ENCODE results near the gene CNTRL. TPM values are rescaled to one million over a fixed set of nuclear protein-coding genes. Genes with fewer than 3 reads are reported as not detected.

The CNTRL gene, protein sequence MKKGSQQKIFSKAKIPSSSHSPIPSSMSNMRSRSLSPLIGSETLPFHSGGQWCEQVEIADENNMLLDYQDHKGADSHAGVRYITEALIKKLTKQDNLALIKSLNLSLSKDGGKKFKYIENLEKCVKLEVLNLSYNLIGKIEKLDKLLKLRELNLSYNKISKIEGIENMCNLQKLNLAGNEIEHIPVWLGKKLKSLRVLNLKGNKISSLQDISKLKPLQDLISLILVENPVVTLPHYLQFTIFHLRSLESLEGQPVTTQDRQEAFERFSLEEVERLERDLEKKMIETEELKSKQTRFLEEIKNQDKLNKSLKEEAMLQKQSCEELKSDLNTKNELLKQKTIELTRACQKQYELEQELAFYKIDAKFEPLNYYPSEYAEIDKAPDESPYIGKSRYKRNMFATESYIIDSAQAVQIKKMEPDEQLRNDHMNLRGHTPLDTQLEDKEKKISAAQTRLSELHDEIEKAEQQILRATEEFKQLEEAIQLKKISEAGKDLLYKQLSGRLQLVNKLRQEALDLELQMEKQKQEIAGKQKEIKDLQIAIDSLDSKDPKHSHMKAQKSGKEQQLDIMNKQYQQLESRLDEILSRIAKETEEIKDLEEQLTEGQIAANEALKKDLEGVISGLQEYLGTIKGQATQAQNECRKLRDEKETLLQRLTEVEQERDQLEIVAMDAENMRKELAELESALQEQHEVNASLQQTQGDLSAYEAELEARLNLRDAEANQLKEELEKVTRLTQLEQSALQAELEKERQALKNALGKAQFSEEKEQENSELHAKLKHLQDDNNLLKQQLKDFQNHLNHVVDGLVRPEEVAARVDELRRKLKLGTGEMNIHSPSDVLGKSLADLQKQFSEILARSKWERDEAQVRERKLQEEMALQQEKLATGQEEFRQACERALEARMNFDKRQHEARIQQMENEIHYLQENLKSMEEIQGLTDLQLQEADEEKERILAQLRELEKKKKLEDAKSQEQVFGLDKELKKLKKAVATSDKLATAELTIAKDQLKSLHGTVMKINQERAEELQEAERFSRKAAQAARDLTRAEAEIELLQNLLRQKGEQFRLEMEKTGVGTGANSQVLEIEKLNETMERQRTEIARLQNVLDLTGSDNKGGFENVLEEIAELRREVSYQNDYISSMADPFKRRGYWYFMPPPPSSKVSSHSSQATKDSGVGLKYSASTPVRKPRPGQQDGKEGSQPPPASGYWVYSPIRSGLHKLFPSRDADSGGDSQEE (N-terminal part only)
- total RNA-seq, result 7.5 and 8.0 TPM in 2 replicates

DNA sequence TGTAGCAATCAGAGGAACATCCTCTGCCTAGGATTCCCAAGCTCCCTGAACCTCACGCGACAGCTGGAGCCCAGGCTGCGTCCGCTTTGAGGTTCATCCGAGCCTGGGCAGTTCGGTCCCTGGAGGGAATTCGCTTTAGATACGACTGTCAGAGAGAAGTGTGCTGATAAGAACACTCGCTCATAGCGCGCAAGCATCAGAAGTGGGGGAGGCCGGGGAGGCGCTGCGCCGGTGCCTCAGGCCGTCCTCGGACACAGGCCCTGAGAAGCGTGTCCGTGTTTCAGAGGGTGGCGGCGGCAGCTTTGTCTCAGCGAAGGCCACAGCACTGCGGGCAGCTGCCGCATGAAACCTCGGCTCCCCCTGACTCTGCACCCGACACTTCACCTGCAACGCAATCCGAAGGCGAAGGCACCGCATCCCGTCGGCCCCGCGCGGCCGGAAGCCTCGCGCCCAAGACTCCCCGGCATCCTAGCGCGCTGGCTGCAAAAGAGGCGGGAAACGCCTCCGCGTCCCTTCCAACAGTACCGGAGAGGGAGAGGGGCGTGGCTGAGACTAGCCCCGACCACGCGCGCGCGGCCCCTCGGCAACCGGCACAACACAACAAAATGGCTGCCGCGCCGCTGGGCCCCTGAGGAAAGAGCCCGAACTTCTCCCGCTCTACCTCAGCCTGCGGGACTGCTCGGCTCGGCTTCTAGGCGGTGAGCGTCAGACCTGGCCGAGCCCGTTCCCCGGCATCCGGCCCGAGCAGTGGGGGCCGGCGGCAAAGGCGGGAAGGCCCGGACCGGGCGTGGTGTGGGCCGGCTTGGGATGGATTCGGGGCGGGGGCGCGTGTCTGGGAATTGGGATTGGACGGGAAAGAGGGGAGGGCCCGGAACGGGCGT lies at the start of gene CNTRL:
Gene CNTRL (plus strand): TSS at position 586 of the 881 bp plus-strand sequence. CDS start 13,372 bp downstream, outside the sequence.

GRCh38 chr9:121050128-121050988 lies 24.4 kb upstream of the CNTRL start, which contains the start of gene C5:
TSS of gene C5 (minus strand) at chr9:121050275. CDS start at chr9:121050246, 29 bp downstream.

DNA sequence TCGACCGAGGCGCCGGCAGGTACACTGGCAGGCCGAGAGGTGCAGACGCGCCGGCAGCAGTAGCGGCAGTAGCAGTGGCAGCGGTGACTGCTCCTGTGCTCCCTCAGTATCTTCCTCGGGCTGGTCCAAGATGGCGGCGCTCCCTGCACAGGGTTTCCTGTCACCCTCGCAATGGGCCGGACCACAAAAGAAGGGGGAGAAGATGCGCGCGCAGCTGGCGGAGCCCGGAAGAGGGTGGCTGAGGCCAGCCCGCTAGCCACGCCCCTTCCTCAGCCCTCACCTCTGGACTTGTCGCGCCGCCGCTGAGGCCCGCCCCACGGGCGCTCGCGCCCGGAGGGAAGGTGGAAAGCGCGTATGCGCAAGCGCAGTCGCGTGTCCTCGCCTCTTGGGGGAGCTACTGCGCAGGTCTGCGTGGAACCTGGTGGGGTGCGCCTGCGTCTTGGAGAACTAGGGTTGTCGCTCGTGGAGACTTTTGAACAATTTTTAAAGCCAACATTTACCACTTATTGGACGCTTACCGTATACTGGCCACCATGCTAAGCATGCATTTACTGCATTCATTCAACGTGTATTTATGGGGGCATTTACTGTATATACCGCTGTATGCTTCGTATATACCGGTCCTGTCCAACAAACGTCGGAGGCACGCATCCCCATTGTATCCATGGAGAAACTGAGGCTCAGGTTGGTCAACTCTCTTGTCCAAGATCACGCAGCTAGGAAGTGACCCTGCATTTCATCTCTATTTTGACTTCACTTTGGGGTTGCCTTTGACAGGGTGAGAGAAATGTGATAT lies 127.2 kb downstream of the CNTRL start, which contains the start of gene RAB14:
Gene RAB14 (minus strand): TSS at position 132 of the 796 bp plus-strand sequence. CDS start 8,457 bp downstream, outside the sequence.

Small RNAs within 50 kb of the gene (small RNA-seq; reads per million reads assigned to genes)
- gene RN7SL181P, result not detected

Other genes with a start within 250 kb of the CNTRL start
- gene PSMD5, start 232.0 kb upstream of the CNTRL start, total RNA-seq, result 28.3 and 37.1 TPM in 2 replicates
- gene PHF19, start 197.8 kb upstream of the CNTRL start, total RNA-seq, result 31.0 and 36.3 TPM in 2 replicates
- 0.54 and 2.4 TPM in 2 replicates for gene TRAF1, start 148.2 kb upstream of the CNTRL start, total RNA-seq
- 1.6 and 3.9 TPM in 2 replicates for gene C5, start 24.7 kb upstream of the CNTRL start, total RNA-seq
- gene RAB14, start 126.9 kb downstream of the CNTRL start, total RNA-seq, result 26.7 and 29.4 TPM in 2 replicates
- gene GSN, start 193.2 kb downstream of the CNTRL start, total RNA-seq, result 682 and 744 TPM in 2 replicates